ENCODE measurements around the gene NOL9.

The NOL9 gene

DNA sequence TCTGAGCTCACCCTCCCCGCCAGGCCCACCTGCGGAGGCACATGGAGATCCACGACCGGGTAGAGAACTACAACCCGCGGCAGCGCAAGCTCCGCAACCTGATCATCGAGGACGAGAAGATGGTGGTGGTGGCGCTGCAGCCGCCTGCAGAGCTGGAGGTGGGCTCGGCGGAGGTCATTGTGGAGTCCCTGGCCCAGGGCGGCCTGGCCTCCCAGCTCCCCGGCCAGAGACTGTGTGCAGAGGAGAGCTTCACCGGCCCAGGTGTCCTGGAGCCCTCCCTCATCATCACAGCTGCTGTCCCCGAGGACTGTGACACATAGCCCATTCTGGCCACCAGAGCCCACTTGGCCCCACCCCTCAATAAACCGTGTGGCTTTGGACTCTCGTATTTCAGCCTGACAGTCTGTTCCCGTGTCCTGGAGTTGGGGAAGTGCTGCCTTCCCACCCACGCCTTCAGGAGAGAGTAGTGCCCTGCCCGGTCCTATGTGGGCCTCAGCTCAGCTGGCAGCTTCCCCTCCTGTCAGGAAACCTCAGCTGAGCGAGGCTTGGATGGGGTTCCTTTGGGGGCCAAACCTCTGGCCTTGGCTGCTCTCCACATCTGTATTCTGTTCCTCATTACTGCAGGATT is 34.7 kb upstream of the NOL9 start:
- no peak for DNase-seq

DNA sequence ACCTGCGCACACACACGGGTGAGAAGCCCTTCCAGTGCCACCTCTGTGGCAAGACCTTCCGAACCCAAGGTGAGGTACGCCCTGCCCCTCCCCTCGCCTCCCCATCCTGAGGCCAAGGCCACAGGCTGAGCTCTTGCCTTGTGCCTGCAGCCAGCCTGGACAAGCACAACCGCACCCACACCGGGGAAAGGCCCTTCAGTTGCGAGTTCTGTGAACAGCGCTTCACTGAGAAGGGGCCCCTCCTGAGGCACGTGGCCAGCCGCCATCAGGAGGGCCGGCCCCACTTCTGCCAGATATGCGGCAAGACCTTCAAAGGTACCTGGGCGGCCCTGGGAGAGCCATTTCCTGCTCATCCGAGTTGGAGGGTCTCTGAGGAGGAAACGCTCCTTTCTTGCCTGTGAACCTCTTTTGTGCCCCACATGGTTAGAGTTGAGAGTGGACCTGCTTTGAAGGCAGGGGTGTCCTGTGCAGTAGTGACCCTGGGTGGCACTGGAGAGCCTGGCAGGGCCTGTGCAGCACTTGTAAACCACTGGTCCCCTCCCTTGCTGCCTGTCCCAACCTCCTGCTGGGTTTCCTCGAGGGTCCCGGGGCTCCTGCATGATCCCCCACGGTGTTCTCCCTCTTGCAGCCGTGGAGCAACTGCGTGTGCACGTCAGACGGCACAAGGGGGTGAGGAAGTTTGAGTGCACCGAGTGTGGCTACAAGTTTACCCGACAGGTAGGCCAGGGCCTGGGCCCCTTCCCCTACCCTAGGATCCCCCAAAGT is 34.0 kb upstream of the NOL9 start:
- no peak for DNase-seq

DNA sequence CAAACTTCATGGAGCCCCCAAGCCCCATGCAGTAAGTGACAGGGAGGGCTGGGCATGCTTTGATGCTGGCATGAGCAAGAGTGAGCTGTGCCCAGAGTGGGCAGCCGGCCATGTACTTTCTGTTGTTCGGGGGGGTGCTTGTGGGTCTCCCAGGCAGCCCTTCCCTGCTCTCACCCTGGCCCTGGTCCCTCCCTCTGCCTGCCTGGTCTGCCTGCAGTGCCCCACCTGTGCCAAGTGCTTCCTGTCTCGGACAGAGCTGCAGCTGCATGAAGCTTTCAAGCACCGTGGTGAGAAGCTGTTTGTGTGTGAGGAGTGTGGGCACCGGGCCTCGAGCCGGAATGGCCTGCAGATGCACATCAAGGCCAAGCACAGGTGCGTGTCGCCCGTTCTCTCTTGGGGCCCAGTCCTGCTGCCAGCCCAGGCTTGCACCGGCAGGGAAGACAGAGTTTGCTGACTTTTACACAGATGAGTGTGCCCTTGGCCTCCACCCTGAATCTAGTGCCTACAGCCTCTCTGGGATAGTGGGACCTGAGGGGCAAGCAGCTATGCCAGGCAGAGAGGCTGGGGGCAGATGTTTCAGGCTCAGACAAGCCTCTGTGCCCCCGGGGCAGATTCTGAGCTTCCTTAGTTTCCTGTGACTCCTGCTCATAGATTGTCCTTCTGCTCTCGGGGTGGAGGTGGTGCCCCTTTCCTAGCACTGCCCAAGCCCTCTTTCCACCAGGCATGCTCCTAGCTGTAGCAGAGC is 33.1 kb upstream of the NOL9 start:
- no peak for DNase-seq

DNA sequence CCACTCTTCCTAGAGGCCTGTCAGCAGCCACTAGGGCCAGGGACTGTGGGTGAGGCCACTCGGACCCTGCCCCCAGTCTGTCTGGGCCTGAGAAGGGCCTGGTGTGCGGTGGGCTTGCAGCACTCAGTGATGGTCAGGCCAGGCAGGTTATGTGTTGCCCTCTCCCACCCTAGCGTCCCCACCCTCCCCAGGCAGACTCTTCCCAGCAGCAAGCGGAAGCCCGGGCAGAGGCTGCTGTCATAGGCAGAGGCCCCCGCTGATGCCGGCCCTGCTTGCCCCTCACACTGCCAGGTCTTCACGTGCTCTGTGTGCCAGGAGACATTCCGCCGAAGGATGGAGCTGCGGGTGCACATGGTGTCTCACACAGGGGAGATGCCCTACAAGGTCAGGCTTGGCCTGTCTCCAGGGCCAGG is 32.1 kb upstream of the NOL9 start:
- no peak for DNase-seq

DNA sequence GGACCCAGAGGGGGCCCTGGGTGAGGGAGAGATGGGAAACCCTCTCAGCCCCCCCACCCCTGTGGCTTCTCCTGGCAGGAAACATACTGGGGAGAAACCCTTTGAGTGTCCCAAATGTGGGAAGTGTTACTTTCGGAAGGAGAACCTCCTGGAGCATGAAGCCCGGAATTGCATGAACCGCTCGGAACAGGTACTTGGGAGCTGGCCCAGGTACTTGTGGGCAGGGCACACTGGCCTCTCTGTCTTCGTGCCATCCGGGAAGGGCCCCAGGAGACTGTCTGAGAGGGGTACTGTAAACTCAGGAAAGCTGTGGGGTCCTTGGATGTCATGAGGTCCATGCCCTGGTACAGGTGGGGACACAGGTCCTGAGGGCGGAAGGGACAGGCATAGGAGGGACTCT is 31.5 kb upstream of the NOL9 start:
- no peak for DNase-seq

DNA sequence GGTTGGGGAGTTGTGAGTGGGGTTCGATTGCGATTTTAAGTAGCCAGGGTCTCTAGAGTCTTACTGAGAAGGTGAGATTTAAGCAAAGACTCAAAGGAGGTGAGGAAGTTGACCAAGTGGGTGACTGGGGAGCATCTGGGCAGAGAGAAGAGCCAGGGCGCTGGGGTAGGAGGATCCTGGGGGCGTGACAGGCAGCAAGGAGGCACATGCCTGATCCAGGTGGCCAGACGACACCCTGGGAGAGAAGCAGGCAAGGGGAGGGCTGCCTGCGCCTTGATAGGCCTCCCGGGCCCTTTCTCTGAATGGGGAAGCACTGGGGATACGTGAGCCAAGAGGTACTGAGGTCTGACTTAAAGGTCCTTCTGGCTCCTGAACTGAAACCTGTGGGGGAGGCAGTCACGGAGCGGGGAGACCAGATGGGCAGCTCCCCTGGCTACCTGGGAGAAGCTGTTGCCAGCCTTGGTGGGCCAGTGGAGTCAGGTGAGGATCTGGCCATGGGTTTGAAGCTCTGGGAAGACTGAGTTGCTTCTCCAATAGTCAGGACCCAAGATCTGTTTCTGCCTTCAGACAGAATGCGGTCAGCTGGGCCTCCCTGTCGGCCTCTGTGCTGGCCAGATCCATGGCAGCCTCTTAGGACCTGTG is 30.9 kb upstream of the NOL9 start:
- no peak for DNase-seq

DNA sequence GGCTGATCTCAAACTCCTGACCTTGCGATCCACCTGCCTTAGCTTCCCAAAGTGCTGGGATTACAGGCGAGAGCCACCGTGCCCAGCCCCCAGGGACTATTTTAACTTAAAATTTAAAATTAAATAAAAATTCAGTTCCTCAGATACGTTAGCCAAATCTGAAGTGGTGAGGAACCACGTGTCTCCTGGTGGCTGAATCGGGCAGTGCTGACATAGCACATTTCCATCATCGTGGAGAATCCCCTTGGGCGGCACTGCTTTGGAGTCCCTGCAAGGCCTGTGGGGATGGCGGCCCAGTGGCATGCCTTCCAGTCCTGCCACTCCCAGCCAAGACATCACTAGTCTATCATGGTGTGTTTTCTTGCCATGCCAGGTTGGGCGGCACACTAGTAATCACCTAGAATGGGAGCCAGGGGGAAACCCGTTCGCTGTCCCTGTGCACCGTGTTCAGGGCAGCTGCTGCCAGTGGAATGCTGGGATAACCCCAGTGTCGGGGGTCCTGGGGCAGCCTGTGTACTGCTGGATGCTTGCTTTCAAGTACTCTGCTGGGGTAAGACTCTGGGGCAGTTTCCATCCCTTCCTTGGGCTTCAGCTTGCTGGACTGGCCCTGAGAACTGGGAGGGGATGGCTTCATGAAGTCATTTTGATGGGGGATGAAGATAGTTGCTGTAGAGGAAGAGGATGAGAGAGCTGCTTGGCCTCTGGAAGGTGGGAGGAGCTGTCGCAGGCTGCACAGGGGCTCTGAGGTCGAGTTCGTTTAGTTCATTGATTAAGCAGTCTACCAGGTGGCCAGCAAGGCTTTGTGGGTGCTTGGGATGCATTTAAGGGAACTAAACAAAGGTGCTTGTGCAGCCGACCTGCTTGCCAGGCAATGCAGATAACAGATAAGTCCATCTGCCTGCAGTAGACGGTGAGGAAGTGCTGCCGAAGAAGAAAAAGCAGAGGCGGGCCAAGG is 30.1 kb upstream of the NOL9 start:
- DNase-seq, result no peak

DNA sequence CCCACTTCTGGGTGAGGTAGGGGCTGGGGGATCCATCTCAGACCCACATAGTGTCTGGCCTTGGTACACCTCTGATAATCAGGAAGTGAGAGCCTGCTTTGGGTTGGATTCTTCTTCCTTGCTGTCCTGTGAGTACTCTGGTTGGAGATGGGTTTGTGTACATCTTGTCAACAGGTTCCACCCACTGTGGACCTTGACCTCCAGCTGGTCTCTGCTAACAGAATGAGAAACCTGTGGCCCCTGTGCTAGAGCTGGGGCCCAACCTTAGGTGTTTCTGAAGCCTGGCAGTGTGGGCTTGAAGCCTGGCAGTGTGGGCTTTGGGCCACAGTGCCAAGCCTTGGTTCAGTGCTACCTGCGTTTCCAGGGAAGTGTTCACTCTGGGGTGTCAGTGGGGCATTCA is 28.1 kb upstream of the NOL9 start:
- DNase-seq, result no peak

DNA sequence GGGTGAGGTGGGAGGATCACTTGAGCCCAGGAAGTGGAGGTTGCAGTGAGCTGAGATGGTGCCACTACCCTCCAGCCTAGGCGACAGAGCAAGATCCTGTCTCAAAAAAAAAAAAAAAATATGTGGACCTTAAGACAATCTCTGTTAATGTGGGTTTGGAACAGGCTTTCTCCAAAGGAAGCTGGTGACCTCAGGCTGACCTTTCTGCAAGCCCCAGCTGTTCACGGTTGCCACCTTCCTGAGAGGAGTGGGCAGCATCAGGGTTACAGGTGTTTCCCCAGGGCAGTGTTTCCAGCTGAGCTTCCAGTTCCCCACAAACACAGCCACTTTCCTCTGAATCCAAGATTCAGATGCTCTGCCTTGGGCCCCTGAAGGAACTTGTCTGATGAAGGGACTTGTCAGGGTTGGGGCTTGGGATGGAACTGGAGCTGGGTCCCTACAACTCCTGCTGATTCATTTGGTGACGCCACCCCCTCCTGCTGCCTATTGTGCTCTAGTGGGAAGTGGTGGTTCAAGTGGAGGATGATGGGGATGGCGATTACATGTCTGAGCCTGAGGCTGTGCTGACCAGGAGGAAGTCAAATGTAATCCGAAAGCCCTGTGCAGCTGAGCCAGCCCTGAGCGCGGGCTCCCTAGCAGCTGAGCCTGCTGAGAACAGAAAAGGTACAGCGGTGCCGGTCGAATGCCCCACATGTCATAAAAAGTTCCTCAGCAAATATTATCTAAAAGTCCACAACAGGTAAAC is 27.4 kb upstream of the NOL9 start:
- DNase-seq, result no peak

DNA sequence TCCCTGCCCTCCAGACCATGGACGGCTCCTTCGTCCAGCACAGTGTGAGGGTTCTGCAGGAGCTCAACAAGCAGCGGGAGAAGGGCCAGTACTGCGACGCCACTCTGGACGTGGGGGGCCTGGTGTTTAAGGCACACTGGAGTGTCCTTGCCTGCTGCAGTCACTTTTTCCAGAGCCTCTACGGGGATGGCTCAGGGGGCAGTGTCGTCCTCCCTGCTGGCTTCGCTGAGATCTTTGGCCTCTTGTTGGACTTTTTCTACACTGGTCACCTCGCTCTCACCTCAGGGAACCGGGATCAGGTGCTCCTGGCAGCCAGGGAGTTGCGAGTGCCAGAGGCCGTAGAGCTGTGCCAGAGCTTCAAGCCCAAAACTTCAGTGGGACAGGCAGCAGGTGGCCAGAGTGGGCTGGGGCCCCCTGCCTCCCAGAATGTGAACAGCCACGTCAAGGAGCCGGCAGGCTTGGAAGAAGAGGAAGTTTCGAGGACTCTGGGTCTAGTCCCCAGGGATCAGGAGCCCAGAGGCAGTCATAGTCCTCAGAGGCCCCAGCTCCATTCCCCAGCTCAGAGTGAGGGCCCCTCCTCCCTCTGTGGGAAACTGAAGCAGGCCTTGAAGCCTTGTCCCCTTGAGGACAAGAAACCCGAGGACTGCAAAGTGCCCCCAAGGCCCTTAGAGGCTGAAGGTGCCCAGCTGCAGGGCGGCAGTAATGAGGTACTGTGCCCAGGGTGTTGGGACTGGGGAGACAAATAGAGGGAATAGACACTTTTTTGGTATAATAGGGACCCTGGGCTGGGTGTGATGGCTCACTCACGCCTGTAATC is 26.5 kb upstream of the NOL9 start:
- DNase-seq, result no peak

DNA sequence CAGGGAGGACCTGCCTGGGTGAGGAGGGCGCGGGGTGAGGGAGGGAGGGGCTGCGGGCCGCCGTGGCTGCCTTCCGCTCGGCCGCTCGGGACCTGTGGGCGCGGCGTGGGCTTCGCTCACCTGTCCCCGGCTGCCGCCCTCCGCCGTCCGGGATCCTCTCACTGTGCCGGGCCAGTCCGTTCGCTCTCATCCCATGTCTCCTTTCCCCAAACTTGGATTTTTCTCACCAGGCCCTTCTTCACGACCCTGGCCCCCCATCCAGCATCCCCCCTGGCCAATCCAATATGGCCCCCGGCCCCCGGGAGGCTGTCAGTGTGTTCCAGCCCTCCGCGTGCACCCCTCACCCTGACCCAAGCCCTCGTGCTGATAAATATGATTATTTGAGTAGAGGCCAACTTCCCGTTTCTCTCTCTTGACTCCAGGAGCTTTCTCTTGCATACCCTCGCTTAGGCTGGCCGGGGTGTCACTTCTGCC is 25.8 kb upstream of the NOL9 start:
- no peak for DNase-seq

DNA sequence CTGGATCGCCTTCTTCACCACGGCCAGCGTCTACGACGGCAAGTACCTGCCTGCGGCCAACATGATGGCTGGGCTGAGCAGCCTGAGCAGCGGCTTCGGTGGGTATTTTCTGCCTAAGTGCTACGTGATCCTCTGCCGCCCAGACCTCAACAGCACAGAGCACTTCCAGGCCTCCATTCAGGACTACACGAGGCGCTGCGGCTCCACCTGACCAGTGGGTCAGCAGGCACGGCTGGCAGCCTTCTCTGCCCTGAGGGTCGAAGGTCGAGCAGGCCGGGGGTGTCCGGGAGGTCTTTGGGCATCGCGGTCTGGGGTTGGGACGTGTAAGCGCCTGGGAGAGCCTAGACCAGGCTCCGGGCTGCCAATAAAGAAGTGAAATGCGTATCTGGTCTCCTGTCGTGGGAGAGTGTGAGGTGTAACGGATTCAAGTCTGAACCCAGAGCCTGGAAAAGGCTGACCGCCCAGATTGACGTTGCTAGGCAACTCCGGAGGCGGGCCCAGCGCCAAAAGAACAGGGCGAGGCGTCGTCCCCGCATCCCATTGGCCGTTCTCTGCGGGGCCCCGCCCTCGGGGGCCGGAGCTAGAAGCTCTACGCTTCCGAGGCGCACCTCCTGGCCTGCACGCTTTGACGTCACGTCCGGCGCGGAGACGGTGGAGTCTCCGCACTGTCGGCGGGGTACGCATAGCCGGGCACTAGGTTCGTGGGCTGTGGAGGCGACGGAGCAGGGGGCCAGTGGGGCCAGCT is 25.2 kb upstream of the NOL9 start, which contains the start of gene ZBTB48:
ZBTB48 (plus strand) TSS at position 621 of the 745 bp plus-strand sequence. CDS start 616 bp downstream, outside the sequence.
- DNase-seq, result peak; percentile 97

DNA sequence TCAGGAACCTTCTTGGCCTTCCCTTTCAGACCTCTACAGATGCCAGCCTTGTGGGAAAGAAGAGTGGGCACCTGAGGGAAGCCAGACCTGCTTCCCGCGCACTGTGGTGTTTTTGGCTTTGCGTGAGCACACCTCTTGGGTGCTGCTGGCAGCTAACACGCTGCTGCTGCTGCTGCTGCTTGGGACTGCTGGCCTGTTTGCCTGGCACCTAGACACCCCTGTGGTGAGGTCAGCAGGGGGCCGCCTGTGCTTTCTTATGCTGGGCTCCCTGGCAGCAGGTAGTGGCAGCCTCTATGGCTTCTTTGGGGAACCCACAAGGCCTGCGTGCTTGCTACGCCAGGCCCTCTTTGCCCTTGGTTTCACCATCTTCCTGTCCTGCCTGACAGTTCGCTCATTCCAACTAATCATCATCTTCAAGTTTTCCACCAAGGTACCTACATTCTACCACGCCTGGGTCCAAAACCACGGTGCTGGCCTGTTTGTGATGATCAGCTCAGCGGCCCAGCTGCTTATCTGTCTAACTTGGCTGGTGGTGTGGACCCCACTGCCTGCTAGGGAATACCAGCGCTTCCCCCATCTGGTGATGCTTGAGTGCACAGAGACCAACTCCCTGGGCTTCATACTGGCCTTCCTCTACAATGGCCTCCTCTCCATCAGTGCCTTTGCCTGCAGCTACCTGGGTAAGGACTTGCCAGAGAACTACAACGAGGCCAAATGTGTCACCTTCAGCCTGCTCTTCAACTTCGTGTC is 24.5 kb upstream of the NOL9 start:
- no peak for DNase-seq

DNA sequence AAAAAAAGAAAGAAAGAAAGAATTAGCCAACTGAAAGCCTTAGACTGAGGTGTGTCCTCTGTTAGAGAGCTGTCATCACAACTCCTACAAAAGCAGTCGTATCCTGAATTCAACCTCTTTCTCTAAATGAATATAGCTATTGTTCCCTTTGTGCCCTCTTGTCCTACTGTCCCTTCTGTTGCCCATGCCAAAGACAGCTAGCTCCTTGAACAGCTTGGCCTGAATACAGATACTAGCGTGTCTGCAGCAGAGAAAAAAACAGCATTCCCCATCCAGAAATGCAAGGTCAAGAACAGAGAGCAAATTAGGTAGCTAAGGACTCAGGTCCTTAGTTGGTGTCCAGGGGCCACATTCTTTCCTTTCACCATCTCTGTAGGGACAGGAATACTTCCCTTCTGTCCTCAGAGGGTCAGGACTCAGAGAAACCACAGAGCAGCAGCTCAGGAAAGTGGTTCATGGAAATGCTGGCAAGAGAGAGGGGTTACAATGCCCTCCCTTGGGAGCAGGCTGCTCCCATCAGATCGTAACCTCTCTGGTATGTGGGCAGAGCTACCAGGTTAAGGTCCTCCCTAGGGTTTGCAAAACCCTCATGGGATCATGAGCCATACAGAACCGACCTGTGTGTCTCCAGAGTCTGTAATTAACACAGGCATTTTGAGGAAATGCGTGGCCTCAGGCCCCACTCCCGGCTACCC is 23.7 kb upstream of the NOL9 start:
- DNase-seq, result peak; percentile 9

DNA sequence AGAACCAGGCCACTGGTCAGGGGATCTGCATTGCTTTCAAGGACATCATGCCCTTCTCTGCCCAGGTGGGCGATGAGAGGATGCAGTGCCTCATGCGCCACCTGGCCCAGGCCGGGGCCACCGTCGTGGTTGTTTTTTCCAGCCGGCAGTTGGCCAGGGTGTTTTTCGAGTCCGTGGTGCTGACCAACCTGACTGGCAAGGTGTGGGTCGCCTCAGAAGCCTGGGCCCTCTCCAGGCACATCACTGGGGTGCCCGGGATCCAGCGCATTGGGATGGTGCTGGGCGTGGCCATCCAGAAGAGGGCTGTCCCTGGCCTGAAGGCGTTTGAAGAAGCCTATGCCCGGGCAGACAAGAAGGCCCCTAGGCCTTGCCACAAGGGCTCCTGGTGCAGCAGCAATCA is 20.5 kb upstream of the NOL9 start:
- DNase-seq, result no peak

DNA sequence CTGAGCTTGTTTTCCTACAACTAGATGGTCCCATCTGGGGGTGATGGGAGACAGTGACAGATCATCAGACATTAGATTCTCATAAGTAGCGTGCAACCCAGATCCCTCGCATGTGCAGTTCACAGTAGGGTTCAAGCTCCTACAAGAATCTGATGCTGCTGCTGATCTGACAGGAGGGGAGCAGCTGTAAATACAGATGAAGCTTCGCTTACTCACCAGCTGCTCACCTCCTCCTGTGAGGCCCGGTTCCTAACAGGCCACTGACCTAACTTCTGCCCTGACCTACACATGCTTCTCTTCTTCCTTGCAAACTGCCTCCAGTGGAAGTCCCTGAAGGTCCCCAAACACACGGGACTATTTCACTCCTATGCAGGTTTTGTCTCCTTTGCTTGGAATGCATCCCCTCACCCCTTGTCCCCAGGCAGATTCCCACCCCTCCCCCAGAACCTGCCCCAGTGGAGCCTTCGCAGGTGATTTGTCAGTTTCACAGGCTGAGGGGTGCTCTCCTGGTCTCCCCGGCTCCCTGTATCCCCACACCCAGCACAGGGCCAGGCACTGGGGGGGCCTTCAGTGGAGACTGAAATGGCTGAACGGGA is 19.8 kb upstream of the NOL9 start:
- DNase-seq, result no peak

DNA sequence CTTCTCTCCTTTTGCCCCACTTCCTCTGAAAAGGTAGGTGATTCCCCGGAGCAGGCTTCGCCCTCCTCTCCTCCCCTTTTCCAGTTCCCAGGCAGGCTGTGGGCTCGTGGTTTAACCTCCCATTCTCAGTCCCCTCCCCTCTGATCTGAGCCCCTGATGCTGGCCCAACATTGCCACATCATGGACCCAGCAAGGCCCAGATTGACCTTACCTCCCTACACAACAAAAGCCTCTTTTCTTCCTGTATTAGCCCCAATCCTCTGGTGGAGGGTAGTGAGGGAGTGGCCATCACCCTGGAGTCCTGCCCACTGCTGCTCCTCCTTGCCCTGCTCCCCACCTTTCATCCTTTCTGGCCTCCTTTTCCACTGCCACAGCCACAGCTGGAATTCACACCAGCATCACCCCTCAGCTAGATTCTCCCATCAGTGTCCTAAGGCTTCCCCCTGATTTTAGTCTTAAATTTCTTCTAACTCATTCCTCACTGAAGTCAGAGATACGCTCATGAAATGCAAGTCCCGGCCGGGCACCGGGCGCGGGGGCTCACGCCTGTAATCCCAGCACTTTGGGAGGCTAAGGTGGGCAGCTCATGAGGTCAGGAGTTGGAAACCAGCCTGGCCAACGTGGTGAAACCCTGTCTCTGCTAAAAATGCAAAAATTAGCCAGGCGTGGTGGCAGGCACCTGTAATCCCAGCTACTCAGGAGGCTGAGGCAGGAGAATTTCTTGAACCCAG is 18.5 kb upstream of the NOL9 start:
- no peak for DNase-seq

Measured in fibroblast of skin of right biceps (primary cell).